Breast epithelium (tissue), 4 donors: ENCODE data around the gene ARMC10. TPM values are rescaled to one million over a fixed set of nuclear protein-coding genes. Genes with fewer than 3 reads are reported as not detected.
"Not testable (repeated sequence)": the region's sequence is repeated elsewhere in the genome, so short reads cannot be mapped to it uniquely, and the experiment has no call there.

Experiments used
- DNase-seq, 2 donors: peaks; one replicate each; pipeline ENCODE4 v3.0.0-alpha.2; 2019; ENCODE audit warnings: low spot score in 2 of 2
- H3K27ac ChIP-seq, 2 donors: fragments of 200-600 bp; sonication (generic) in 1 of 2; one replicate each; pipeline ENCODE4 v1.5.1; 2016 to 2019; ENCODE audit warnings: mild to moderate bottlenecking in 1 of 2
- H3K27me3 ChIP-seq, 2 donors: fragments of 200-600 bp; sonication (generic) in 1 of 2; one replicate each; pipeline versions ENCODE4 v1.5.1 to v1.6.0; 2017 to 2019; ENCODE audit warnings: control low read depth in 1 of 2, mild to moderate bottlenecking in 1 of 2
- H3K36me3 ChIP-seq: fragments of 200-600 bp; one replicate; pipeline ENCODE4 v1.5.1; 2019
- H3K4me1 ChIP-seq, 2 donors: fragments of 200-600 bp; sonication (generic); one replicate each; pipeline ENCODE4 v1.5.1; 2016 to 2019; ENCODE audit warnings: control low read depth in 1 of 2
- H3K4me3 ChIP-seq, 3 donors: fragments of 200-600 bp; sonication (generic); 1 replicate in 2 of 3; 2 replicates in 1 of 3; pipeline ENCODE4 v1.5.1; 2016 to 2019; ENCODE audit warnings: mild to moderate bottlenecking in 3 of 3, moderate library complexity in 2 of 3
- H3K9me3 ChIP-seq, 2 donors: fragments of 200-600 bp; sonication (generic) in 1 of 2; one replicate each; pipeline ENCODE4 v1.5.1; 2016 to 2019; ENCODE audit warnings: control low read depth in 1 of 2
- CTCF ChIP-seq, 3 donors: fragments of 450-650 bp; IDR thresholded peaks; one replicate each; pipeline ENCODE4 v1.5.1; 2016 to 2017; ENCODE audit warnings: antibody characterized with exemption in 3 of 3, mild to moderate bottlenecking in 3 of 3, moderate library complexity in 3 of 3
- POLR2A ChIP-seq: fragments of 450-650 bp; IDR thresholded peaks from one replicate; pipeline ENCODE4 v1.6.1; 2016; ENCODE audit warnings: antibody characterized with exemption, mild to moderate bottlenecking, moderate library complexity
- POLR2AphosphoS5 ChIP-seq, 3 donors: sonication (generic); formaldehyde crosslinking; IDR thresholded peaks; one replicate each; pipeline ENCODE4 v1.6.1; 2017; ENCODE audit warnings: antibody characterized with exemption in 3 of 3
- intact Hi-C: fragments of 100-400 bp; cut with DNase I; formaldehyde crosslinking; loops from one replicate; pipeline ENCODE4 v1.15.1; 2023; ENCODE audit warnings: low total_unique reads
- total RNA-seq, 3 donors: library from RNA; depleted of rRNA; stranded (reverse); fragments of >200 nt; gene quantifications; one replicate each; pipeline ENCODE4 v1.1.0, GENCODE V29; 2016

The ARMC10 gene
- total RNA-seq, 3 donors from 2014 or later: 47.0 to 55.4 (median 49.8) TPM

- H3K36me3 ChIP-seq: no peaks in the 10 kb centered on the region
- intact Hi-C loops: no loop called here
- H3K9me3 ChIP-seq: peaks cover 0 to 2% of the 10 kb centered on the region in 2 donors
- DNase-seq: no peak
- TF ChIP-seq POLR2A: no peak
- no peak for TF ChIP-seq CTCF (IDR thresholded peaks at IDR 0.05)
- no peak for TF ChIP-seq POLR2AphosphoS5 (IDR thresholded peaks at IDR 0.05)
- H3K27ac ChIP-seq: no peak overlapping the region
- no peaks in the 10 kb centered on the region for H3K27me3 ChIP-seq
- no peaks in the 10 kb centered on the region for H3K4me1 ChIP-seq
- H3K4me3 ChIP-seq: no peak overlapping the region
These were observed 37.5 kb upstream of the ARMC10 start for GRCh38 chr7:103037476-103037822.

- H3K27ac ChIP-seq, intact Hi-C loops, H3K9me3 ChIP-seq, H3K36me3 ChIP-seq, H3K4me1 ChIP-seq, H3K4me3 ChIP-seq, H3K27me3 ChIP-seq, DNase-seq: not testable (repeated sequence)
These were observed 36.9 kb upstream of the ARMC10 start for GRCh38 chr7:103037823-103038739.

- intact Hi-C loops, H3K36me3 ChIP-seq, H3K4me3 ChIP-seq, H3K4me1 ChIP-seq, H3K27me3 ChIP-seq, DNase-seq, H3K27ac ChIP-seq: not testable (repeated sequence)
- peaks cover 0 to 15% of the 10 kb centered on the region in 2 donors for H3K9me3 ChIP-seq
These were observed 33.1 kb upstream of the ARMC10 start for GRCh38 chr7:103041815-103042214.

- no peak overlapping the region for H3K4me3 ChIP-seq
- H3K4me1 ChIP-seq: no peaks in the 10 kb centered on the region
- H3K9me3 ChIP-seq: peaks cover 0 to 2% of the 10 kb centered on the region in 2 donors
- intact Hi-C loops: no loop called here
- no peak for DNase-seq
- H3K27me3 ChIP-seq: no peaks in the 10 kb centered on the region
- no peaks in the 10 kb centered on the region for H3K36me3 ChIP-seq
- TF ChIP-seq POLR2AphosphoS5 (IDR thresholded peaks at IDR 0.05): no peak
- TF ChIP-seq POLR2A: no peak
- no peak for TF ChIP-seq CTCF (IDR thresholded peaks at IDR 0.05)
- no peak overlapping the region for H3K27ac ChIP-seq
These were observed 26.1 kb upstream of the ARMC10 start for GRCh38 chr7:103048833-103049232.

- DNase-seq: no peak
- intact Hi-C loops: no loop called here
- H3K4me3 ChIP-seq: no peak overlapping the region
- no peaks in the 10 kb centered on the region for H3K9me3 ChIP-seq
- H3K4me1 ChIP-seq: no peaks in the 10 kb centered on the region
- TF ChIP-seq POLR2A (no peak), CTCF (IDR thresholded peaks at IDR 0.05) (no peak), POLR2AphosphoS5 (IDR thresholded peaks at IDR 0.05) (no peak)
- no peaks in the 10 kb centered on the region for H3K27me3 ChIP-seq
- H3K36me3 ChIP-seq: no peaks in the 10 kb centered on the region
- H3K27ac ChIP-seq: no peak overlapping the region
These were observed 23.4 kb upstream of the ARMC10 start for GRCh38 chr7:103051519-103051918.

- H3K4me3 ChIP-seq, intact Hi-C loops, H3K9me3 ChIP-seq, H3K36me3 ChIP-seq, H3K27me3 ChIP-seq, H3K4me1 ChIP-seq, DNase-seq, H3K27ac ChIP-seq: not testable (repeated sequence)
These were observed 18.9 kb upstream of the ARMC10 start for GRCh38 chr7:103056006-103056405.
